HG02973 (cell line): ENCODE measurements around the gene CCDC77.
"Not testable (repeated sequence)": the region's sequence is repeated elsewhere in the genome, so short reads cannot be mapped to it uniquely, and the experiment has no call there.

Experiments
- ATAC-seq: cut with Tn5 transposase; IDR thresholded peaks from one replicate; pipeline ENCODE4 v1.9.1; 2021; ENCODE audit warnings: moderate library complexity; ENCODE audit not compliant: unreplicated experiment

Gene CCDC77

DNA sequence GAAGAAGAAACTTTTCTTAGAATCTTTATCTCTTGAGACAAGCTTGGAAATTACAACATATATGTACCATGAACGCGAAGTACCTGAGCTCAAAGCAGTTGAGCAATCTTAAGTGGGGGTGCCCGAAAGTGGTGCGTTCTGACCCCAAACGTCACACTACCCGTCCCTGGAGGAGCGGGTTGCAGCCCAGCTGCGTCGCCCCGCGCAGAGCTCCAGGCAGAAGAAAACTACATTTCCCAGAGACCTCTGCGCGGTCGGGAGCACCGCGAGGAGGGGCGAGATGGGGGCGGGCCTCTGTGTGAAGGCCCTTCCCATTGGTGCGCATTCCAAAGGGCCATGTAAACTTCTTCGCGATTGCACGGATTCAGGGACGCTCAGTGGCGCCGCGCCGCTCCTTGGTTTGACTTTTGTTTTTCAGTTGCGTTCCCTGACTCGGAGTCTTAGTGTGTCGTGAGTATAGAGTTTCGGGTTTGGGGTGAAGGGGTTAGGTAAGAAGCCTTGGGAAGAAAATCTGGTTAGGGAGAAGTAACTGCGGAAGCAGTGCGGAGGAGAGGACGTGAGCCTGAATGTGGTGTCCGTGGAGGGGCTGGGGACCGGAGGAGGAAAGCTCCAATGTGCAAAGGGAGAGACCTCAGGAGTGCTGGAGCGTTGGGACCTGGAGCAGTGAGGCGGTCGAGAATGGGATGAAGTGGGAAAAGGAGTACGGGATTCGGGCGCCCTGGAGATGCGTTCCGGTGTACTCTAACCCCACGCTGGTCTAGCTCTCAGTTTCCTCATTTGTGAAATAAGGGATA is at the start of gene CCDC77:
TSS of gene CCDC77 (plus strand) at position 410 of the 794 bp plus-strand sequence. CDS start 7,740 bp downstream, outside the sequence.
- peak; percentile 96 for ATAC-seq

DNA sequence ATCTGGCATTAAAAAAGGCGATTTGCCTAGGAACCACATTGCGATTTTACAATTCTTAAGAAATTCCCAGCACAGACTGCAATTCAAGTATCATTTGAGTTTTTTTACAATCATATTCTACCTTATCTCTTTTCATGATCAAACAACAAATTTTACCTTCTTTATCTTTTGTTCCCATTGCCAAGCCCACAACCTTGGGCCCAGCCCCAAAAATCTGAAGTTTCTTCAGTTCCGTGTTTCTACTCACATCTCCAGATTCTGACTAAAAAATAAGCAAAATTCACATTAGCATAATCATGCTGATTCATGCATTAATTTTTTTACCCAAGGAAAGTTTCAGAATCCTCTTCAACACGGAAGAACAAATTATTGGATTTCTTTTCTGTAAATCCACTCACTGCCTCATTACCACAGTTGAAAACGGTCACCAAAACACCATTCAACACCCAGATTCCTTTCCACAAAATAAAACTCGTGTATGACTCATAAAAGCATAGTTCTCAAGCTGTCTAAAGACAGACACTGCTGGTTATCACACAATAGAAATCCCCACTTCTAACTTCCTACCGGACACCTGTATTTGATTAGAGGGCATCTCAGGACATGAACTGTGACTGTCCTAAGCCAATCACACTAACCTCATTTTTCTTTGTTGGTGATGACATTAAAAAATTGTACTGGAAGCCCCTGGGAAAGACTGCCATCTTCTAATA is 45.0 kb upstream of the CCDC77 start:
- no peak for ATAC-seq

DNA sequence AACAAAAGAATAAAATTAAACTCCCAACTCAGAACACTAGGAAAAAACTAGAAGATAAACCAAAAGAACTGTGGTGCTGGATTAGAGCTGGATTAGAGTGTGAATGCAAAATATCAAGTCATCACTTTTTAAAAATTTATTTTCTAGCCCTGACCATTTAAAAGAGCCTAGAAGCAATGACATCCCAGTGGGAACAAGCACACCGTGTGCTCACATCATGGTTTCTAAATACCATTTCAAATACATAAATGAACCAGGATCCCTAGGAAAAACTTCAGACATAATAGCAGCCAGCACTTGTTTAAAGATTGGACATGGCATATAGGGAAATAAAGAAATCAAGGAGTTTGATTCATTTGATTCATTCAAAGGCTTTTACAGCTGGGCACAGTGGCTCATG is 42.4 kb upstream of the CCDC77 start:
- ATAC-seq, result no peak

DNA sequence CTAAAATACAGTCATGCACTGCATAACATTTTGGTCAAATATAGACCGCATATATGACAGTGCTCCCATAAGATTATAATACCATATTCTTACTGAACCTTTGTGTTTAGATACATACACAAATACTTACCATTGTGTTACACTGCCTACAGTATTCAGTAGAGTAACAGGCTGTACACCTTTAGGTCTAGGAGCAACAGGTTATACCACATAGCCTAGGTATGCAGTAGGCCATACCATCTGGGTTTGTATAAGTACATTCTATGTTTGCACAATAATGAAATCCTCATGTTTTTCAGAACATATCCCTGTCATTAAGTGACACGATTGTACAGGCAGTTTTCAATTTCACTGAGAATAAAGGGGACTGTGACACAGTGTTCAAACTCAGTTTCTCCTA is 34.6 kb upstream of the CCDC77 start:
- ATAC-seq, result no peak

DNA sequence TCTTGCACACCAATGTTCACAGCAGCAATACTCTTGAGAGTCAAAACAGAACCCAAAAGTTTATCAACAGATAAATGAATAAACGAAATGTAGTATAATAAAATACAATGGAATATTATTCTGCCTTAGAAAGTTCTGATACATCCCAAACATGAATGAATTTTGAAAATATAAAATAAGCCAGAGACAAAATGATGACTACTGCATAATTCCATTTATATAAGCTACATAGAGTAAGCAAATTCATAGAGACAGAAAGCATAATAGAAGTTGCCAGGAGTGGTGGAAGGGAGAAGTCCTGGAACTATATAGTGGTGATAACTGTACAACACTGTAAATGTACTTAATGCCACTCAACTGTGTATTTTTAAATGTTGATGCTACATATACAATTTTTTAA is 33.5 kb upstream of the CCDC77 start:
- ATAC-seq, result no peak

DNA sequence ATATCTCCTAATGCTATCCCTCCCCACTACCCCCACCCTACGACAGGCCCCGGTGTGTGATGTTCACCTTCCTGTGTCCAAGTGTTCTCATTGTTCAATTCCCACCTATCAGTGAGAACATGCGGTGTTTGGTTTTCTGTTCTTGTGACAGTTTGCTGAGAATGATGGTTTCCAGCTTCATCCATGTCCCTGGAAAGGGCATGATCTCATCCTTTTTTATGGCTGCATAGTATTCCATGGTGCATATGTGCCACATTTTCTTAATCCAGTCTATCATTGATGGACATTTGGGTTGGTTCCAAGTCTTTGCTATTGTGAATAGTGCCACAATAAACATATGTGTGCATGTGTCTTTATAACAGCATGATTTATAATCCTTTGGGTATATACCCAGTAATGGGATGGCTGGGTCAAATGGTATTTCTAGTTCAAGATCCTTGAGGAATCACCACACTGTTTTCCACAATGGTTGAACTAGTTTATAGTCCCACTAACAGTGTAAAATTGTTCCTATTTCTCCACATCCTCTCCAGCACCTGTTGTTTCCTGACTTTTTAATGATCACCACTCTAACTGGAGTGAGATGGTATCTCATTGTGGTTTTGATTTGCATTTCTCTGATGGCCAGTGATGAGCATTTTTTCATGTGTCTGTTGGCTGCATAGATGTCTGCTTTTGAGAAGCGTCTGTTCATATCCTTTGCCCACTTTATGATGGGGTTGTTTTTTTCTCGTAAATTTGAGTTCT is 30.5 kb upstream of the CCDC77 start:
- not testable (repeated sequence) for ATAC-seq

DNA sequence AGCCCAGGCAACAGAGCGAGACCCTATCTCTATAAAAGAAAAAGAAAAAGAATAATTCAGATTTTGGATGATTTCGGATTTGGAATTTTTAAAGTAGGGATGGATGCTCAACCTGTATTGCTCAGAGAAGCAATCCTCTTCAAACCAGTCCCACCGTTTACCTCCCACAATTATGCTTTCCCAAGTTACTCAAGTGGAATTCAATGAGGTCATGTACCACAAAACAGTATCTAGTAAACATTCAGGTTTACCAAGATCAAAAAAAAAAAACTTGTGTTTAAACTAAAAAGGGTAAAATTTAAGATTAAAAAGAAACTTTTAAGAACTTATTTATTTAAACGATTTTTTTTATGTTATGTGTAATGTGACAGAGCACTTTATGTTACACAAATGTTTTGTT is 14.8 kb upstream of the CCDC77 start:
- ATAC-seq, result no peak

DNA sequence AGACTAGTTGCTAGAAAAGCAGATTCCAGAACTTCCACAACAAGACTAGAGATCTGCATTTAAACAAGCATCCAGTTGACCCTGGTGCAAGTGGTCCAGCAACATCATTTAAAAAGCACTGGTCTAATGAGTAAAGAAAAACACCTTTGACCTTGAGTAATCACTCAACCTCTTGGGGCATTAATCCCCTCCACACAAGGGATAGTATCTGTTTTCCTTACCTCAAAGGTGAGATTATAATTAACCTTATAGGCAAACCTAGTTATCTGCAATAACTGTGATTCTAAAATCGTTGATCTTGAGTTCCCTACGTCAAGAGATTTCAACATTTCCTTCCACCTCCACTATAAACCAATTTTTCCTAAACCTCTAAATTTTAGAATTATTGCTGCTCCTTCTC is 13.4 kb upstream of the CCDC77 start:
- no peak for ATAC-seq

DNA sequence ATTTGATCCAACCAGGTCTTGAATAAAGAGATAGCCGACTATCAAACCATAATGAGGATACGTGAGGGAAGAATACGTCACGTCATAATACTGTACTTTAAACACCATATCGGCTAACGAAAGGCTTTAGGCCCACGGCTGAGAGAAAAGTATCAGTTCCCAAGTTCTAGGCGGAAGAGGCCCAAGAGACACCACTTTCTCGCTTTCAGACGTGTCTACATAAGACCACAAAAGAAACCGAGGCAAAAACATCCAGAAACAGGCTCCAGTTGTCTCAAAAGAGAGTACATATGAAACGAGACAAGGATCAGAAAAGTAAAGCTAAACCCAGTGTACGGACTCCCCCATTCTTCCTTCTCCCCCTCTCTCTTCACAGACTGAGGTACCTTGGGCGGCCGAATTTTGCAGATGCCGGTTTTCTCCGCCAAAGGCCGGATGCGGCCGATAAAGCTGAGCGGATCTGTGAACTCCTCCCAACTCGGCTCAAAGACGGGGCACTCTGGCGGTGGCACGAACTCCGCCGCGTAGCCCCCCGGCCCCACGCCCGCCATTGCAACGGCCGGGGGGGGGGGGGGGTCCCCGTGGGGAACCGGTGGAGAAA is 12.8 kb upstream of the CCDC77 start:
- ATAC-seq, result peak; percentile 30

DNA sequence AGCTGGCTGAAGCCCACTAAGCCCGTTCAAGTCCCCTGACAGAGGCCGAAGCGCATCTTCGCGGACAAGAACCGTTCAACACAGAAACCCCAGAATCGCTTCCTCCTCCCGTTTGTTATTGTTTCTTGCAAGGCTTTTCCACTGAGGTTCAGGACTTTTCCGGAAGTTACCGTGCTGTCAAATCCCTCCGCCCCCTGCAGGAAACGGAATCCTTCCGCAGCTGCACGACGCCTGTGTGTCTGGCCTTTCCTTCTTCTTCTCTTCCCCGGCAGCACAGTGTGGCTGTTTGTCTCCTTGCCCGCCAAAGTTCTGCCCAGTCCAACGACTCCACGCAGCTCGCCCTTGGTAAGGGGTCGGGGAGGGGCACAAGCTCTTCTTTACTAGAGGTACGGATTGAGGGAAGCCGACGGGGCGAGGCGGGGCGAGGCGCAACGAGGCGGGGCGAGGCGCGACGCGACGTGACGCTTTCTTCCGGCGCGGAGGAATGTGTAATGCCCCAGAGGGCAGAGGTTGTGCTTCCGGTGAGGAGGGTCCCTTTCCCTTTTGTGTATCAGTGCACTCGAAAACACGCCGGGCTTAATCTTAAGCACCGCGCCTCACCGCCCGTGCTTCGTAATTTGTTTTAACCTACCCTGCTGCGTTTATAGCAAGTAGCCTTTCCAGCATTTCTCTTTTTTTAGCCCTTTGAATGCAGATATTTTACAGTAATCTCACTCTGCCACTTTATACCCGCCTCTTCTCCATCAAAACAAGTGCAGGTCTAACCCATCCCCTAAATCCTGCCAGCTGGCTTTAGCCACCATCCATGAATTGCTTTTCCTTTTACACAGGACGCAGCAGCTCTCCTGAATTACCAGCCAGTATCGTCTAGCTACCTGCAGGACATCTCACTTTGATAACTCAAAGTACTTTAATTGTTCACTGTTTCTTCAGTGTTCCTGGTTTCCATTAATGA is 12.0 kb upstream of the CCDC77 start, which contains the start of gene KDM5A:
TSS of gene KDM5A (minus strand) at position 179 of the 955 bp plus-strand sequence. CDS start 229 bp downstream, outside the sequence.
- ATAC-seq, result peak; percentile 77

DNA sequence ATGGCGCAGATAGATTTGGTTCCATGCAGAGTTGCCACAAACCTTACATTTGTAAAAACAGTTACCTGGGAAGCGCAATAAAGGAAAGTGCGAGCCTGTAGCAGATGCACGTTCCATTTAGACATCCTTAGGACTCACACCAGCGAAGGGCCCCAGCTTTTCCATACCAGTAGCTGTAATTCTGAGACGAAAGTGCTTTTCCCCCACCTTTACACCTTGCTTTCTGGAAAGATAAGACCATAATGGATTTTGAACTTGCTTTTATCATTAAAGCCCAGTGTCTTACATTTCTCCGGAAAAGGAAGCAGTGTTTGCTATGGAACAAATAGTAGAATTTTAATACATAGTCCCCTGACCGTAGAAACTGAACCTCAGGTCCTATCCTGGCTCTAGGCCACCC is 616 bp upstream of the CCDC77 start:
- no peak for ATAC-seq

DNA sequence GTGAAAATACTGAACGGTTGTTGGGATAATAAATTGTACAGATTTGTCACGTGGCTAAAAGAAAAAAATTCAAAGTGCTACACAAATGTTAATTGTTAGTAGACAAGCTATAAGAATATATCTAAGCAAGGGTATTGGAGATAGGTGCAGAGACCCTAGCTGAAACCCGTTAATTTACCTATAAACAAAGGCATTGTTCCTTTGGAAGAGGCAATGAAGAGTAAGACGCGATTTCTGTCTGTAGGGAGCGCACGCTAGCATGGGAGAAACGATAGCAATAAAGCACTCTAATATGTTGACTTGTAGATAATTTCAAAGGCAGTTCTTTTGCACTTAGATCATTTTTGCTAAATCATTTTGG is 565 bp downstream of the CCDC77 start:
- no peak for ATAC-seq

DNA sequence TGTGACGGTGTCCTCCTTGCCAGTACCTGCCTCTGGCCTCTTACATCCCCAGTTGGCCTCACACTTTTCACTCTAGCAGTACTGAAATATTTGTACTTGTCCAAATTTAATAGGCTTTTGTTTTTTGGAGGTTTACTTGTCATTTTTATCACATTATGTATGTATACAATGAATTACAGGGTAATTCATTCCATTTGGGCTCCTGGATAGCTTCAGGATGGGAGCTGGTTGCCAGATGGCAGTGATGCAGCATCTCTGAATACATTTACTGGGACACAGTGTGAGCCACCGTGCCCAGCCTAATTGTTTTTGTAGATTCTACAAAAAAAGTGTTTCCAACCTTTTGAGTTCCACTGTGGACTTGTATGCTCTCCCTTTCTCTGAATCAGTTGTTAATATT is 13.4 kb downstream of the CCDC77 start:
- no peak for ATAC-seq

DNA sequence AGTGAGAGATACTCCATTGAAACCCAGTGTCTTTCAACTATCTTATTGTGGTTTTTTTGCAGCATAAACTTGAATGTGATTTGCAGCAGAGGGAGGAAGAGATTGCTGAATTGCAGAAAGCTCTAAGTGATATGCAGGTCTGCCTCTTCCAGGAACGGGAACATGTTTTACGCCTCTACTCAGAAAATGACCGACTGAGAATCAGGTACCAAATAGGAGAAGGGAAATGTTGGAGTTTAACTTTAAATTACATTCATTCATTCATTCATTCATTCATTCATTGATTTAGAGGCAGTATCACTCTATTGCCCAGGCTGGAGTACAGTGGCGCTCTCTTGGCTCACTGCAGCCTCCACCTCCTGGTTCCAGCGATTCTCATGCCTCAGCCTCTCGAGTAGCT is 17.0 kb downstream of the CCDC77 start:
- no peak for ATAC-seq

DNA sequence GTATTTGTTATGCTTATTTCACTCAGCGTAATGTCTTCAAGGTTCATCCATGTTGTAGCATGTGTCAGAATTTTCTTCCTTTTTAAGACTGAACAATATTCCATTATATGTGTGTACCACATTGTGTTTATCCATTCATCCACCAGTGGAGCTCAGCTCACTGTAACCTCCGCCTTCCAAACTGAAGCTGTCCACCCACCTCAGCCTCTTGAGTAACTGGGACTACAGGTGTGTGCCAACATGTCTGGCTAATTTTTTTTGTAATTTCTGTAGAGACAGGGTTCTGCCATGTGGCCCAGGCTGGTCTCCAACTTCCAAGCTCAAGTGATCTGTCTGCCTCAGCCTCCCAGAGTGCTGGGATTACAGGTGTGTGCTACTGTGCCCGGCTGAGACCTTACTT is 21.1 kb downstream of the CCDC77 start:
- ATAC-seq, result no peak

DNA sequence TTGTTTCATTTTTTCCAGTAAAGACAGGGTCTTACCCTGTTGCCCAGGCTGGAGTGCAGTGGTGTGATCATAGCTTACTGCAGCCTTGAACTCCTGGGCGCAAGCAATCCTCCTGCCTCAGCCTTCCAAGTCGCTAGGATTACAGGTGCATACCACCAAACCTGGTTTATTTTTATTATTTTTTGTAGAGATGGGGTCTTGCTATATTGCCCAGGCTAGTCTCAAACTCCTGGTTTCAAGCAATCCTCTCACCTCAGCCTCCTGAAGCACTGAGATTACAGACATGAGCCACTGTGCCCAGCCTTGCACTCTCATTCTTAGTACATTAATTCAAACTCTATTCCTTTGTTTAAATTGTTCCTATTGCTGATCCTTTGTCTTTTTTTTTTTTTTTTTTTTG is 34.3 kb downstream of the CCDC77 start:
- not testable (repeated sequence) for ATAC-seq

DNA sequence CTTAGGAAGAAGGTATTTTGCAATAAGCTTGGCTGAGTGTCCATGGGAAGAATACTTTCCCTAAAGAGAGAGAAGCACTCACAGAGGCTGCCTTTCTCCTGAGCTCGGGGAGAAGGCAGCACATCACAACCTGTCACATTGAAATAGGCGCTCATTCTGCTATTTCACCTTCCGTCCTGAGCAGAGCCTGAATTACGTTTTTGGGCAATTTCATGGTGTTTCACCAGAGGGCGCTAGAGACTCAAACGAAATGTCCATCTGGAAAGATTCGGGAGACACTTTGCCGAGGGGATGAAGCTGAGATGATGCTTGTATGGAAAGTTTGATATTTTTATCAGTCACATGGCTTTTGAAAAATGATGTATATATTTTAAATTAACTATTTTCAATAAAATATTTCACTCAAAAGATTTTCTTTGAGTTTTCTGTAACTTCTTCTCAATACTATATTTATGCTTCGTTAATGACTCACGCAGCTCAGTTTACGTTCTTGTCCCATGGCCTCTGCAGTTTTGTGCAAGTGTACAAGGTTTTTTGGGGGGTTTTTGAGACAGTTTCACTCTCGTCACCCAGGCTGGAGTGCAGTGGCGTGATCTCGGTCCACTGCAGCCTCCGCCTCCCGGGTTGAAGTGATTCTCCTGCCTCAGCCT is 40.9 kb downstream of the CCDC77 start:
- ATAC-seq, result no peak

DNA sequence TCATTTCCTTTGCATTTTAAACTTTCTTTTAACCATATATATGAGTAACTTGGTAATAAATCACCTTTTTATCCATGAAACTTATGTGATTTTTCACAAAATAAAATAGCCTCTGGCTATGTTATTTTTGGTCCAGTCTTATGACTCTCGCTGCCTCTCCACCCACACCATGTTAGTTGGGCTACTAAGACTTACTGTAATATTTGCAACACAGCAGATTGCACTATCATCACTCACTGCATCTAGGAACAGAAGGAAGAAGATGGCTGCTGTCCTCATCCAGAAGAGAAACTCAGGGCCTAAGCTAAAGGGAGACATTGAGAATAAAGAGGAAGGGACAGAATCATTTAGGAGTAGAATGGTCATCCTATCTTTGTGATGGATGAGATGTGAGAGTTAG is 45.7 kb downstream of the CCDC77 start:
- no peak for ATAC-seq

DNA sequence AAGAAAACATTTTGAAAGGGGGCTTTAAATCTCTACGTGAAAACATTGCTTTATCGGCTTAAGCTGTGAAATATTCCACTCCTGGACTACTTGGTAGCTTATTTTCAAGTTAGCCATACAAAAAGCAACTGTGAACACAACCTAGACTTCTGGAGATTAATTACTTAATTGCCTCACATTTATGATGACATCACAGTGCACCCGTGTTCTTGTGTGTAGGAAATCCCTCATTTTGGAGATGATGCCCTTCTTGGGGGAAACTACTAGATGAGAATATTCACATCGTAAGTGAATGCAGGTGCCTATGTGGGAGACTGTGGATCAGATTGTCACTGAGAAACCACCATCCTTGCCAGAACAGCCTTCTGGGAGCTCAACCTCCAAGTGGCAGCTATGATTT is 47.8 kb downstream of the CCDC77 start:
- ATAC-seq, result no peak

DNA sequence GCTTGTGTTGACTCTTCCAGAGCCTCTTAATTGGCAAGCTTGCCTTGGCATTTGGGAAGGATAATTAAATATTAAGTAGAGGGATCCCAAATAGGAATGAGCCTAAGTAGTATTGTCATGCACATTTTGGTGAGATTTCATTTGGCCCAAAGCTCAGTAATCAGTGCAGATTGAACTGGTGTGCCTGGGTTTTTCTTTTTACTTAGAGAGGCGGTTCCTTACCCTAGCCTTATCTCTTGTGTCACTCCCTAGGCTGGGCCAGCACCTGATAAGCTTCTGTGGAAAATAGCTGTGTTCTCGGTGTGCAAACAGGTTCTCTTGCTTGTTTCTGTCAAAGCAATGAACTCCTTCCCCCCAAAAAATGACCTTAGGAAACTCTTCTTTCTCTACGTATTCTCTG is 49.0 kb downstream of the CCDC77 start:
- no peak for ATAC-seq
